Activated CD4-positive, CD25-positive, alpha-beta regulatory T cell (primary cell): ENCODE data around the gene GOLGA6L10.
"Not testable (repeated sequence)": the region's sequence is repeated elsewhere in the genome, so short reads cannot be mapped to it uniquely, and the experiment has no call there.

ENCODE experiments used
- DNase-seq, 4 experiments: peaks; one replicate each; lab custom pipeline; 2025; lab: John Stamatoyannopoulos, UW

The GOLGA6L10 gene

GRCh38 chr15:82349375-82349774, at the start of gene GOLGA6L10:
TSS of gene GOLGA6L10 (minus strand) at chr15:82349475. CDS start at chr15:82349375, 100 bp downstream.
- DNase-seq: not testable (repeated sequence)

GRCh38 chr15:82398785-82399184, 49.5 kb upstream of the GOLGA6L10 start:
- no peak for DNase-seq

GRCh38 chr15:82397817-82398216, 48.5 kb upstream of the GOLGA6L10 start:
- DNase-seq: no peak

- not testable (repeated sequence) for DNase-seq
Measured at GRCh38 chr15:82395788-82396187, 46.5 kb upstream of the GOLGA6L10 start.

GRCh38 chr15:82393671-82394070, 44.4 kb upstream of the GOLGA6L10 start:
- no peak for DNase-seq

GRCh38 chr15:82392077-82392476, 42.8 kb upstream of the GOLGA6L10 start:
- not testable (repeated sequence) for DNase-seq

GRCh38 chr15:82390152-82390551, 40.9 kb upstream of the GOLGA6L10 start:
- DNase-seq: not testable (repeated sequence)

GRCh38 chr15:82387209-82387608, 37.9 kb upstream of the GOLGA6L10 start:
- not testable (repeated sequence) for DNase-seq

GRCh38 chr15:82381330-82381955, 32.2 kb upstream of the GOLGA6L10 start:
- not testable (repeated sequence) for DNase-seq

- not testable (repeated sequence) for DNase-seq
Measured at GRCh38 chr15:82379552-82379951, 30.3 kb upstream of the GOLGA6L10 start.

- not testable (repeated sequence) for DNase-seq
Measured at GRCh38 chr15:82373661-82374060, 24.4 kb upstream of the GOLGA6L10 start.

GRCh38 chr15:82371656-82372055, 22.4 kb upstream of the GOLGA6L10 start:
- no peak for DNase-seq

GRCh38 chr15:82367790-82368189, 18.5 kb upstream of the GOLGA6L10 start:
- DNase-seq: not testable (repeated sequence)

GRCh38 chr15:82365692-82366323, 16.5 kb upstream of the GOLGA6L10 start:
- DNase-seq: not testable (repeated sequence)

- not testable (repeated sequence) for DNase-seq
Measured at GRCh38 chr15:82364548-82364947, 15.3 kb upstream of the GOLGA6L10 start.

- not testable (repeated sequence) for DNase-seq
Measured at GRCh38 chr15:82362790-82363189, 13.5 kb upstream of the GOLGA6L10 start.

GRCh38 chr15:82360618-82361017, 11.3 kb upstream of the GOLGA6L10 start:
- not testable (repeated sequence) for DNase-seq

- not testable (repeated sequence) for DNase-seq
Measured at GRCh38 chr15:82355055-82355454, 5.8 kb upstream of the GOLGA6L10 start.

GRCh38 chr15:82354546-82354945, 5.3 kb upstream of the GOLGA6L10 start:
- DNase-seq: not testable (repeated sequence)

GRCh38 chr15:82347645-82348044, 1.6 kb downstream of the GOLGA6L10 start:
- not testable (repeated sequence) for DNase-seq

- not testable (repeated sequence) for DNase-seq
Measured at GRCh38 chr15:82345176-82345575, 4.1 kb downstream of the GOLGA6L10 start.

- DNase-seq: not testable (repeated sequence)
Measured at GRCh38 chr15:82344421-82344820, 4.9 kb downstream of the GOLGA6L10 start.

GRCh38 chr15:82343851-82344250, 5.4 kb downstream of the GOLGA6L10 start:
- not testable (repeated sequence) for DNase-seq
